Activated B cell treated with CpG ODN at 0.5 μM for 24 hours (primary cell): ENCODE results near the gene CBX2. TPM values are rescaled to one million over a fixed set of nuclear protein-coding genes. Genes with fewer than 3 reads are reported as not detected.

Source experiments
- ATAC-seq: fragments of 200-7000 bp; cut with Tn5 transposase; one replicate; pipeline ENCODE4 v1.10.0; 2021; ENCODE audit warnings: low read depth, mild to moderate bottlenecking, moderate library complexity
- CTCF ChIA-PET: fragments of 350-600 bp; sonication (Branson Sonifier 250); formaldehyde crosslinking; loops from one replicate; lab custom pipeline; 2021; ENCODE audit warnings: antibody characterized with exemption; lab: Charles Lee
- POLR2A ChIA-PET: fragments of 350-600 bp; sonication (Branson Sonifier 250); formaldehyde crosslinking; loops from one replicate; lab custom pipeline; 2021; ENCODE audit warnings: antibody characterized with exemption; lab: Charles Lee
- DNase-seq: peaks from one replicate; pipeline ENCODE4 v3.0.0; 2022
- H3K27ac Mint-ChIP-seq: one replicate; pipeline ENCODE4 v1.8.0; 2020; ENCODE audit warnings: mixed read lengths
- H3K27me3 Mint-ChIP-seq: one replicate; pipeline ENCODE4 v1.8.0; 2021; ENCODE audit warnings: mixed read lengths
- H3K36me3 Mint-ChIP-seq: one replicate; pipeline ENCODE4 v1.8.0; 2021; ENCODE audit warnings: low read depth, mixed read lengths
- H3K4me1 Mint-ChIP-seq: one replicate; pipeline ENCODE4 v1.8.0; 2021; ENCODE audit warnings: mixed read lengths
- H3K4me3 Mint-ChIP-seq: one replicate; pipeline ENCODE4 v1.8.0; 2020; ENCODE audit warnings: mild to moderate bottlenecking, mixed read lengths
- H3K9me3 Mint-ChIP-seq: one replicate; pipeline ENCODE4 v1.8.0; 2020; ENCODE audit warnings: mixed read lengths
- CTCF ChIP-seq: fragments of 200-600 bp; IDR thresholded peaks from one replicate; pipeline ENCODE4 v1.8.0; 2022; ENCODE audit warnings: antibody characterized with exemption, mild to moderate bottlenecking
- intact Hi-C: fragments of 100-400 bp; cut with micrococcal nuclease; formaldehyde crosslinking; loops from one replicate; pipeline ENCODE4 v1.15.1; 2024
- total RNA-seq: library from RNA; stranded (reverse); gene quantifications from 2 replicates; pipeline ENCODE4 v1.2.3, GENCODE V29; 2022

Gene CBX2
- total RNA-seq, 1 donor from 2014 or later: 0.67 TPM

DNA sequence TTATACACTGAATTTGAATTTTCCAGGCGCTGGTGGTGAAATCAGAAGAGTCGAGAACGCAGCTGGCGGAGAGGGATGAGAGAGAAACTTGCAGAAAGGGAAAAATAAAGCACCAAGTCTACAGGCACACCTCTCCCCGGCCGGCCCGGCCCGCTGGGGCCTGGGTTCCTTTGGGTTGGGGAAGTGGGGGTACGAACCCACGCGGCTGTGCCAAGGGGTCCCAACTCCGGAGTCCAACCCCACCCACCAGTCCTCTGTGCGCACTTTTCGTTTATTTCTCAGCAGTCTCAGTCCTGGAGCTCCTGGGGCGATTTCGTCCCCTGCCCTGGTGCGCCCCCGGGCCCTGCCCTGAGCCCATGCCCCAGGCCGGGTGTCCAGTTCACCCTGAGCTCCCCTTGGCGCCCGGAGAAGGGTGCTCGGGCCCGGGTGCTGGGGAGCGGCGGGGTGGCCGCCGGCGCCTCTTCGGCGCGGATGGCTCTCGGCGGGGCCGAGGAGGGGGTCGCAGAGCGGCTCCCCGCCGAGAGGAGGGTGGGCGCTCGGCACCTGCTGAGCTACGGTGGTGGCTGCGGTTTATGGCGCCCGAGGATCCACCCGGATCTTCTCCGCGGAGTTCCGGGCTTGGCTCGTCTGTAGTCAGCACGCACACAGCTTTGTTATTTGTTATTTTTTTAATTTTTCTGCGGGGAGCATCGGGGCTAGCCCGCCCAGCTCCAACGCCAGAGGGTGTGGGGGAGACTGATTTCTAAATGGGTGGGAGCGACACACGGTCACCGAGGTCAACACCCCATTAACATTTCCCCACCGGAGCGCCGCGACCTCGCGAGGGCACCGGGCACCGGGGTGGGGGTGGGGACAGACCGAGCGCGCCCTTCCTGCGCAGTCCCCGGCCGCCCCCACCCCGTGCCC lies 34.7 kb downstream of the CBX2 start:
- CTCF ChIA-PET: interaction anchor here (0.9 to 2.3 kb wide), 7 partner anchors 14 to 178 kb away, joined by 3 to 8 read pairs (median 4); no protein-coding TSS in a partner anchor
- Mint-ChIP-seq H3K4me1 (peaks cover 33% of the 10 kb centered on the region), H3K4me3 (peak overlapping the region; percentile 70), H3K27ac (no peak overlapping the region), H3K9me3 (no peaks in the 10 kb centered on the region), H3K27me3 (peaks cover 47% of the 10 kb centered on the region), H3K36me3 (no peaks in the 10 kb centered on the region)
- intact Hi-C loops: no loop called here
- ATAC-seq: no peak
- POLR2A ChIA-PET: interaction anchor here (0.5 to 18.2 kb wide), 11 partner anchors 7 to 1698 kb away, joined by 3 to 212 read pairs (median 6); partner anchors contain the start of genes CBX4 and CBX8
- no peak for TF ChIP-seq CTCF
- DNase-seq: no peak

- Mint-ChIP-seq H3K4me1 (peaks cover 33% of the 10 kb centered on the region), H3K27ac (no peak overlapping the region), H3K4me3 (peak overlapping the region; percentile 58), H3K36me3 (no peaks in the 10 kb centered on the region), H3K9me3 (no peaks in the 10 kb centered on the region), H3K27me3 (peaks cover 44% of the 10 kb centered on the region)
- CTCF ChIA-PET: interaction anchor here (1.3 to 2.3 kb wide), 5 partner anchors 22 to 162 kb away, joined by 3 to 8 read pairs (median 4); no protein-coding TSS in a partner anchor
- intact Hi-C loops: no loop called here
- ATAC-seq (no peak), DNase-seq (no peak)
- POLR2A ChIA-PET: interaction anchor here (1.0 to 18.2 kb wide), 6 partner anchors 8 to 28 kb away, joined by 3 to 212 read pairs (median 7); partner anchors contain the start of genes CBX4 and CBX8
- no peak for TF ChIP-seq CTCF
Measured at GRCh38 chr17:79813297-79814126, 35.6 kb downstream of the CBX2 start.

DNA sequence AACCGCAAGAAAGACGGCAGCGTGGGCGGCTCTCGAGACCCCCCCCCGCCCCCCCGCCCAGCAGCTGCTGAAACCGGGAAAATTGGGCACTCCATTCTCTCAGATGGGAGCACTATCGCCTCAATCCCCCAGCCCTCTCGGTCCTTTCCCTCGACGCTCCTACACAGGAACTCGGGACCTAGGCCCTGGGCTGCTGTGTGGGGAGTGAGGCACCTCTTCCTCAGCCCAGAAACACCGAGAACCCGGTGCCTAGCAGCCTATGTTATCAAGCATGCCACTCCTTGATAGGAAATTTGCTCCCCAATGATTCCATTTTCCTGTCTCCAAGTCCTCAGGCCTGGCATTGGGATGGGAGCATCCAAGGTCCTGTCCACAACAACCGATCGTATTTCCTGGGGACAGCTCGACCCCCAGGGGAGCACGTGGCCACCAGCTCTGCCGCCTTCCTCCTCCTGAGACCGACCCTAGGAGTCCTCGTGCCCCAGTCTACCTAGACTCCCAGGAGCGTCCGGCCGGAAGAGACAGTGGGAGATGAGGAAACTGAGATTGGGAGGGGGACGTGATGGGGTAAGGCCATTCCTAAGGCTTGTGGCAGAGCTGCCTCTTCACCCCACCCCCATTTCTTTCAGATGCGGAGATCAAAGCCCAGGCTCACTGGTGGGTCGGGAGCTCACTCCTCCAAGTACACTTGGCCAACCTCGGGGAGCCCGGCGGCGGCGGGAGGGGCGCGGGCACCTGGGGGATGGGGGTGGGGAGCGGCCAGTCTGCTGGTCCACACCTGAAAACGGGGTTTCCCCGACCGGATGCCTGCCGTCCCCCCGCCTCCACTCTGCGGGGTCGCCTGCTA lies 36.4 kb downstream of the CBX2 start:
- DNase-seq: no peak
- Mint-ChIP-seq H3K27ac (peak overlapping the region; percentile 41), H3K36me3 (no peaks in the 10 kb centered on the region), H3K27me3 (peaks cover 41% of the 10 kb centered on the region), H3K4me3 (peak overlapping the region; percentile 58), H3K4me1 (peaks cover 29% of the 10 kb centered on the region), H3K9me3 (no peaks in the 10 kb centered on the region)
- no peak for TF ChIP-seq CTCF
- ChIA-PET CTCF (interaction anchor here (1.3 to 2.0 kb wide), 4 partner anchors 21 to 161 kb away, joined by 3 to 6 read pairs (median 4); no protein-coding TSS in a partner anchor), POLR2A (interaction anchor here (1.0 to 18.2 kb wide), 5 partner anchors 9 to 27 kb away, joined by 4 to 212 read pairs (median 8); partner anchors contain the start of genes CBX4 and CBX8)
- no peak for ATAC-seq
- intact Hi-C loops: no loop called here

DNA sequence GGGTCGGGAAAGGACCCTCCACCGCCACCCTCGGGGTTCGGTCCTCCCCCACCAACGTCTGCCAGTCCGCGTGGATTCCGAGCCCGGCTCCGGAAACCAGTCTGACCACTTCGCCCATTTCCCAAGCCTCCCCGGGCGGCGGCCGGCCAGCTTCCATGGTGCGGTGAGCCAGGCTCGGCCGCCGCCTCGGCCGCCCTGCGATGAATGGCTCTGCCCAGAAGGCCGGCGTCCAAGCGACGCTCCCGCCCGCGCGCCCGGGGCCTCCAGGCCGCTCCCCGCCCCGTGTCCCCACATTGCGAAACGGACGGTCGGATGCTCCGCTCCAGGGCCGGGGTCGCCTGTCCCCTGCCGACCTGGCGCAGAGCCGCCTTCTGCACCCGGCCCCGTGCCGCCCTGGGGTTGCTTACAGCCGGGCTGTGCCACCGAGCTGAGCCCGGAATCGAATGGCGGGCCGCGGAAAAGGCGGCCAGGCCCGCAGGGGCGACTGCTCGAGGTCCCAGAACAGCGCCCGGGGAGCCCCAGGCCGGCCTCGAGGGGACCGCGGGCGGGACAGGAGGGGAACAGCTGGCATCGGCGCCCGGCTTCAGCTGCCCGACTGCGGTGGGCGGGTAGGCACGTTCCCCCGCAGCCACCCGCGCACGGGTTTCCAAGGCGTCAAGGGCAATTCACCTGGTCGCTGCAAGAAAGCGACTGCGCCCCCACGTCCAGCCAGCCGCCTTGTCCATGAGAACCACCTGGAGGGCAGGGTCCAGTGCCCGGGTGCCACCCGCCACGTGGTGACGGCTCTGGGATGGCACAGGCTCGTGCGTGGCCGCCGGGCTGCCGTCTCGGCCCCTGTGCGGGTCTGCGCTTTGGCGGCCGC lies 37.3 kb downstream of the CBX2 start:
- Mint-ChIP-seq H3K4me1 (peaks cover 27% of the 10 kb centered on the region), H3K27me3 (peaks cover 42% of the 10 kb centered on the region), H3K4me3 (no peak overlapping the region), H3K9me3 (no peaks in the 10 kb centered on the region), H3K36me3 (no peaks in the 10 kb centered on the region), H3K27ac (no peak overlapping the region)
- no peak for TF ChIP-seq CTCF
- ChIA-PET CTCF (interaction anchor here (1.3 to 1.5 kb wide), 2 partner anchors 27 to 160 kb away, joined by 3 to 4 read pairs; no protein-coding TSS in a partner anchor), POLR2A (interaction anchor here (1.2 to 18.2 kb wide), 3 partner anchors 10 to 26 kb away, joined by 8 to 212 read pairs (median 20); partner anchors contain the start of gene CBX4)
- DNase-seq (peak; percentile 51), ATAC-seq (peak; percentile 13)
- intact Hi-C loops: loop anchor here (1.0 kb wide), 1 partner anchor 24 kb away; the partner anchor contains the start of gene CBX4
